RWPE1 (cell line): ENCODE results near the gene MCM5.
"Not testable (repeated sequence)": the region's sequence is repeated elsewhere in the genome, so short reads cannot be mapped to it uniquely, and the experiment has no call there.

Experiments
- CTCF ChIA-PET: fragments of 350-600 bp; sonication (Branson Sonifier 250); formaldehyde crosslinking; extraction: SDS; loops from one replicate; lab custom pipeline; 2021; lab: Yijun Ruan, JAX
- POLR2A ChIA-PET: fragments of 400-600 bp; formaldehyde crosslinking; extraction: SDS; loops from one replicate; lab custom pipeline; 2020; ENCODE audit warnings: antibody characterized with exemption; ENCODE audit not compliant: low non-redundant PET; lab: Yijun Ruan, JAX
- DNase-seq: peaks from one replicate; pipeline ENCODE4 v3.0.0; 2012; ENCODE audit warnings: low spot score
- H3K27ac ChIP-seq: fragments of 450-650 bp; 2 replicates; pipeline ENCODE4 v1.5.1; 2017
- CTCF ChIP-seq: fragments of 450-650 bp; conservative IDR thresholded peaks from 2 replicates; pipeline ENCODE4 v1.5.1; 2017; ENCODE audit warnings: low read depth, mild to moderate bottlenecking

The MCM5 gene

GRCh38 chr22:35392357-35392756, 7.6 kb upstream of the MCM5 start:
- ChIA-PET CTCF (no interaction called here), POLR2A (no interaction called here)
- H3K27ac ChIP-seq: no peak overlapping the region

GRCh38 chr22:35393116-35394010, 6.6 kb upstream of the MCM5 start:
- TF ChIP-seq CTCF: no peak
- POLR2A ChIA-PET: no interaction called here
- H3K27ac ChIP-seq: no peak overlapping the region
- no peak for DNase-seq
- CTCF ChIA-PET: no interaction called here

More at GRCh38 chr22:35392357-35392756, 7.6 kb upstream of the MCM5 start:
- no peak for DNase-seq
- no peak for TF ChIP-seq CTCF

- POLR2A ChIA-PET: no interaction called here
- TF ChIP-seq CTCF: no peak
- no peak for DNase-seq
- no peak overlapping the region for H3K27ac ChIP-seq
- CTCF ChIA-PET: no interaction called here
These were observed 6.0 kb upstream of the MCM5 start for GRCh38 chr22:35394011-35394312.

- ChIA-PET POLR2A (no interaction called here), CTCF (no interaction called here)
- TF ChIP-seq CTCF: no peak
- DNase-seq: no peak
- no peak overlapping the region for H3K27ac ChIP-seq
These were observed 5.0 kb upstream of the MCM5 start for GRCh38 chr22:35394810-35395563.

GRCh38 chr22:35396622-35397021, 3.3 kb upstream of the MCM5 start:
- CTCF ChIA-PET, H3K27ac ChIP-seq, DNase-seq, POLR2A ChIA-PET: not testable (repeated sequence)

- POLR2A ChIA-PET: no interaction called here
- no peak overlapping the region for H3K27ac ChIP-seq
- CTCF ChIA-PET: no interaction called here
- DNase-seq: no peak
- no peak for TF ChIP-seq CTCF
These were observed 2.6 kb upstream of the MCM5 start for GRCh38 chr22:35397095-35397904.
